ENCODE measurements around the gene NR1H3.
A peak's percentile ranks its signal among the peaks of the same experiment; 100 is the strongest.
"Not testable (repeated sequence)": the region's sequence is repeated elsewhere in the genome, so short reads cannot be mapped to it uniquely, and the experiment has no call there.

Gene NR1H3

GRCh38 chr11:47308050-47308823 is 50.4 kb downstream of the NR1H3 start:
- peak overlapping the region; percentile 2 to 91 for H3K27ac ChIP-seq
- H3K9me3 ChIP-seq: no peaks in the 10 kb centered on the region
- H3K27me3 ChIP-seq: no peaks in the 10 kb centered on the region
- H3K4me1 ChIP-seq: peaks cover 0 to 26% (median 22%) of the 10 kb centered on the region in 4 donors
- no peak overlapping the region for H3K4me3 ChIP-seq
- peaks cover 63 to 98% (median 71%) of the 10 kb centered on the region in 3 donors for H3K36me3 ChIP-seq
- DNase-seq: no peak
- intact Hi-C loops (cut with DNase I; ENCODE audit: low total_unique reads): no loop called here
- no peak for TF ChIP-seq CTCF (IDR thresholded peaks at IDR 0.05)

GRCh38 chr11:47314992-47315391 is 57.2 kb downstream of the NR1H3 start:
- intact Hi-C loops (cut with DNase I; ENCODE audit: low total_unique reads): no loop called here
- H3K9me3 ChIP-seq: no peaks in the 10 kb centered on the region
- H3K4me1 ChIP-seq: no peaks in the 10 kb centered on the region
- no peak for TF ChIP-seq CTCF (IDR thresholded peaks at IDR 0.05)
- peaks cover 71 to 89% (median 77%) of the 10 kb centered on the region in 3 donors for H3K36me3 ChIP-seq
- H3K27ac ChIP-seq: no peak overlapping the region
- DNase-seq: peak in 1 of 2 donors; percentile 13
- no peak overlapping the region for H3K4me3 ChIP-seq
- H3K27me3 ChIP-seq: no peaks in the 10 kb centered on the region

- H3K36me3 ChIP-seq: peaks cover 57 to 77% (median 67%) of the 10 kb centered on the region in 3 donors
- DNase-seq: peak in 1 of 2 donors; percentile 9
- H3K27me3 ChIP-seq; H3K9me3 ChIP-seq; H3K27ac ChIP-seq; H3K4me1 ChIP-seq; intact Hi-C loops (cut with DNase I; ENCODE audit: low total_unique reads); H3K4me3 ChIP-seq: not testable (repeated sequence)
These were observed 58.7 kb downstream of the NR1H3 start for GRCh38 chr11:47316501-47316900.

- Histone ChIP-seq H3K27me3 (no peaks in the 10 kb centered on the region), H3K4me3 (no peak overlapping the region), H3K36me3 (peaks cover 57 to 69% (median 67%) of the 10 kb centered on the region in 3 donors), H3K27ac (no peak overlapping the region), H3K4me1 (no peaks in the 10 kb centered on the region), H3K9me3 (no peaks in the 10 kb centered on the region)
- no peak for DNase-seq
- intact Hi-C loops (cut with DNase I; ENCODE audit: low total_unique reads): no loop called here
- no peak for TF ChIP-seq CTCF (IDR thresholded peaks at IDR 0.05)
These were observed 59.5 kb downstream of the NR1H3 start for GRCh38 chr11:47317064-47317828.

- no peaks in the 10 kb centered on the region for H3K27me3 ChIP-seq
- DNase-seq: no peak
- no peak overlapping the region for H3K27ac ChIP-seq
- no peaks in the 10 kb centered on the region for H3K4me1 ChIP-seq
- H3K4me3 ChIP-seq: no peak overlapping the region
- peaks cover 57 to 60% (median 59%) of the 10 kb centered on the region in 3 donors for H3K36me3 ChIP-seq
- intact Hi-C loops (cut with DNase I; ENCODE audit: low total_unique reads): no loop called here
- no peaks in the 10 kb centered on the region for H3K9me3 ChIP-seq
- TF ChIP-seq CTCF (IDR thresholded peaks at IDR 0.05): no peak
These were observed 60.4 kb downstream of the NR1H3 start for GRCh38 chr11:47318166-47318565.
